H9 (cell line): ENCODE results near the gene PRSS21. TPM values are rescaled to one million over a fixed set of nuclear protein-coding genes. Genes with fewer than 3 reads are reported as not detected.

Source experiments
- DNase-seq: peaks from one replicate; pipeline ENCODE4 v3.0.0-alpha.2; 2017
- H2AFZ ChIP-seq: one replicate; pipeline ENCODE4 v1.6.1; 2013; ENCODE audit warnings: mild to moderate bottlenecking, low read length, control low read depth, moderate library complexity
- H2AK5ac ChIP-seq: 2 replicates; pipeline ENCODE4 v1.6.1; 2013; ENCODE audit warnings: low read length, control low read depth, mixed read lengths; ENCODE audit not compliant: insufficient read length
- H2BK120ac ChIP-seq: one replicate; pipeline ENCODE4 v1.6.1; 2013; ENCODE audit warnings: low read depth, mild to moderate bottlenecking, low read length, control low read depth, inconsistent platforms; ENCODE audit not compliant: poor library complexity, severe bottlenecking
- H2BK12ac ChIP-seq: 2 replicates; pipeline ENCODE4 v1.6.1; 2013; ENCODE audit warnings: low read length, control low read depth, mixed read lengths, low read depth; ENCODE audit not compliant: insufficient read length
- H2BK15ac ChIP-seq: 2 replicates; pipeline ENCODE4 v1.6.1; 2013; ENCODE audit warnings: low read depth, low read length, control low read depth
- H2BK20ac ChIP-seq: one replicate; pipeline ENCODE4 v1.6.1; 2013; ENCODE audit warnings: low read depth, mild to moderate bottlenecking, low read length, control low read depth, inconsistent platforms; ENCODE audit not compliant: poor library complexity, severe bottlenecking
- H2BK5ac ChIP-seq: 2 replicates; pipeline ENCODE4 v1.6.1; 2013; ENCODE audit warnings: low read length, control low read depth, mixed read lengths; ENCODE audit not compliant: insufficient read length
- H3K14ac ChIP-seq: 2 replicates; pipeline ENCODE4 v1.6.1; 2013; ENCODE audit warnings: low read length, control low read depth; ENCODE audit not compliant: insufficient read depth
- H3K18ac ChIP-seq: 2 replicates; pipeline ENCODE4 v1.6.1; 2013; ENCODE audit warnings: low read depth, mild to moderate bottlenecking, mixed read lengths, low read length, control low read depth; ENCODE audit not compliant: insufficient read length
- H3K23ac ChIP-seq: 2 replicates; pipeline ENCODE4 v1.6.1; 2013; ENCODE audit warnings: low read length, control low read depth, mixed read lengths, low read depth; ENCODE audit not compliant: insufficient read length
- H3K23me2 ChIP-seq: 2 replicates; pipeline ENCODE4 v1.6.1; 2013; ENCODE audit warnings: low read depth, mild to moderate bottlenecking, mixed read lengths, low read length, control low read depth; ENCODE audit not compliant: insufficient read length, poor library complexity, severe bottlenecking
- H3K27ac ChIP-seq: 2 replicates; pipeline ENCODE4 v1.5.1; 2013; ENCODE audit warnings: low read length, control low read depth, mixed read lengths, low read depth; ENCODE audit not compliant: insufficient read length
- H3K27me3 ChIP-seq: 2 replicates; pipeline ENCODE4 v1.6.1; 2013; ENCODE audit warnings: low read length, control low read depth, inconsistent platforms; ENCODE audit not compliant: insufficient read depth
- H3K4ac ChIP-seq: 2 replicates; pipeline ENCODE4 v1.6.1; 2013; ENCODE audit warnings: low read depth, mild to moderate bottlenecking, control low read depth, inconsistent platforms, low read length, moderate library complexity
- H3K4me1 ChIP-seq: 2 replicates; pipeline ENCODE4 v1.6.1; 2013; ENCODE audit warnings: low read length, control low read depth, inconsistent platforms; ENCODE audit not compliant: insufficient read depth
- H3K4me2 ChIP-seq: 2 replicates; pipeline ENCODE4 v1.6.1; 2013; ENCODE audit warnings: low read length, control low read depth, mixed read lengths; ENCODE audit not compliant: insufficient read length, insufficient read depth
- H3K56ac ChIP-seq: 2 replicates; pipeline ENCODE4 v1.6.1; 2013; ENCODE audit warnings: low read depth, mild to moderate bottlenecking, mixed read lengths, low read length, control low read depth; ENCODE audit not compliant: insufficient read length
- H3K79me1 ChIP-seq: 2 replicates; pipeline ENCODE4 v1.6.1; 2013; ENCODE audit warnings: low read depth, mild to moderate bottlenecking, moderate library complexity, low read length, control low read depth, inconsistent platforms; ENCODE audit not compliant: insufficient read depth, poor library complexity, severe bottlenecking
- H3K79me2 ChIP-seq: 2 replicates; pipeline ENCODE4 v1.6.1; 2013; ENCODE audit warnings: low read length, control low read depth, inconsistent platforms; ENCODE audit not compliant: insufficient read depth
- H3K9ac ChIP-seq: 2 replicates; pipeline ENCODE4 v1.6.1; 2013; ENCODE audit warnings: low read length, control low read depth, mixed read lengths; ENCODE audit not compliant: insufficient read length; ENCODE audit errors: extremely low read depth
- H3K9me3 ChIP-seq: one replicate; pipeline ENCODE4 v1.6.1; 2013; ENCODE audit warnings: low read depth, low read length, inconsistent platforms; ENCODE audit not compliant: control insufficient read depth
- H3T11ph ChIP-seq: one replicate; pipeline ENCODE4 v1.6.1; 2013; ENCODE audit warnings: mild to moderate bottlenecking, low read length, control low read depth, inconsistent platforms
- H4K20me1 ChIP-seq: one replicate; pipeline ENCODE4 v1.6.1; 2013; ENCODE audit not compliant: control insufficient read depth, insufficient read length, insufficient read depth
- H4K5ac ChIP-seq: 2 replicates; pipeline ENCODE4 v1.6.1; 2013; ENCODE audit warnings: low read depth, mild to moderate bottlenecking, mixed read lengths, low read length, control low read depth; ENCODE audit not compliant: insufficient read length
- H4K8ac ChIP-seq: replicated peaks from 2 replicates; pipeline ENCODE4 v1.6.1; 2013; ENCODE audit warnings: low read length, control low read depth, mixed read lengths, low read depth; ENCODE audit not compliant: insufficient read length
- H4K91ac ChIP-seq: 2 replicates; pipeline ENCODE4 v1.6.1; 2013; ENCODE audit warnings: low read depth, mild to moderate bottlenecking, moderate library complexity, mixed read lengths, low read length, control low read depth; ENCODE audit not compliant: insufficient read length
- H3K27ac Mint-ChIP-seq, 3 experiments: 2 replicates in 2 of 3; 3 replicates in 1 of 3; pipeline ENCODE4 v1.8.0; 2020 to 2021; ENCODE audit warnings: mixed read lengths in 3 of 3, mild to moderate bottlenecking in 1 of 3, moderate library complexity in 1 of 3
- H3K27me3 Mint-ChIP-seq: 2 replicates; pipeline ENCODE4 v1.8.0; 2021; ENCODE audit warnings: low read depth, mild to moderate bottlenecking, moderate library complexity, mixed read lengths
- H3K36me3 Mint-ChIP-seq, 3 experiments: 2 replicates in 2 of 3; 3 replicates in 1 of 3; pipeline ENCODE4 v1.8.0; 2020 to 2021; ENCODE audit warnings: low read depth in 3 of 3, mixed read lengths in 3 of 3; ENCODE audit not compliant: insufficient read depth in 1 of 3
- H3K4me1 Mint-ChIP-seq, 2 experiments: 2 replicates each; pipeline ENCODE4 v1.8.0; 2020; ENCODE audit warnings: mixed read lengths in 2 of 2
- H3K4me3 Mint-ChIP-seq, 2 experiments: 2 replicates in 1 of 2; 3 replicates in 1 of 2; pipeline ENCODE4 v1.8.0; 2020 to 2021; ENCODE audit warnings: mild to moderate bottlenecking in 2 of 2, mixed read lengths in 2 of 2, moderate library complexity in 1 of 2
- H3K9me3 Mint-ChIP-seq, 2 experiments: 2 replicates in 1 of 2; 3 replicates in 1 of 2; pipeline ENCODE4 v1.8.0; 2020; ENCODE audit warnings: mild to moderate bottlenecking in 2 of 2, mixed read lengths in 2 of 2, moderate library complexity in 1 of 2
- CTCF ChIP-seq: fragments of 200-600 bp; sonication (generic); conservative IDR thresholded peaks from 3 replicates; pipeline ENCODE4 v1.8.0; 2021; ENCODE audit warnings: antibody characterized with exemption, mild to moderate bottlenecking
- WGBS: extraction: QIAGEN DNeasy Blood & Tissue Kit; methylation state at CpG from one replicate; pipeline ENCODE4 v1.1.7; 2013; ENCODE audit warnings: missing lambda C conversion rate, low lambda C conversion rate, mixed read lengths; ENCODE audit not compliant: insufficient read length; ENCODE audit errors: extremely low coverage; 5-methylcytosine and 5-hydroxymethylcytosine counted together
- total RNA-seq: library from RNA; stranded (reverse); gene quantifications from 2 replicates; pipeline ENCODE4 v1.2.1, GENCODE V29; 2021

The PRSS21 gene
- total RNA-seq, 1 experiment from 2014 or later = not detected

DNA sequence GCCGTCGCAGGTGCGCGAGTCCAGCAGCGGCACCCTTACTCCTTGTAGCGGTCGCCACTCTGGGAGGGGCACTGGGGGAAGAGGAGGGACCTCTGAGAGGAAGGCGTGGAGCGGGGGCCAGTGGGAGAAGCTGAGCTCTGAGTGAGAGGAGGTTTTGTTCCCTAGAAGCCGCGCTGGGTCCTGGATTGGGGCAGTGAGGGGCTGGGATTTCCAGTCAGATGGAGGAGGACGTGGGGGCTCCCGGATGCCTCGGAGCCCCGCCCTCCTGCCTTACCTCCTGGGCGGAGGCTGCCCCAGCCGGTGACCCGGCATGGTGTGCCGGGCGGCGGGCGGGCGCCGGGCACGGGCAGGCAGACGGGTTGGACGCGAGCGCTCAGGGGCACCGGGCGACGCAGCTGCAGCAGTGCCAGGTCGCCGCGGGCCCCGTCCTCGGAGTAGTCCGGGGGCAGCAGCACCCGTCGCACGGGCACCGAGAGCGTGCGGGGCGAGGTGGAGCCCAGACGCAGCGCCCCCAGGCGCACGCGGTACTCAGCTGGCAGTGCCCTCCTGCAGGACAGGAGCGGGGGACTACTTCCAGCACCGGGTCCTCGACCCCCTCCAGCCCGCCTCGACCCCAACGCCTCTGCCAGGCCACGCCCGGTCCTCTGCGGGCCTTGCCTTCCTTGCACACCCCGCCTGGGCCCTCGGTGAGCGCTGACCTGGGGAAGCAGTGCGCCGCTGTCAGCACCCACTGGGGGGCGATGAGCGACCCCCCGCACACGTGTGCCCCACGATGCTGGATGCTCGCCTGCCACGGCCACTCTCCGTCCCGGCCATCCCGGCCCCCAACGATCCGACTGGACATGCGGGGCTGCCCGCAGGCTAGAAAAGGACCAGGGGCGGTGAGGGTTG is 31.7 kb upstream of the PRSS21 start:
- no peak overlapping the region for H3K4ac ChIP-seq
- H2BK120ac ChIP-seq = no peak overlapping the region
- no peak overlapping the region for H3K4me2 ChIP-seq
- H4K8ac ChIP-seq = no peak overlapping the region
- H3K23me2 ChIP-seq = no peaks in the 10 kb centered on the region
- H3K23ac ChIP-seq = no peak overlapping the region
- Mint-ChIP-seq H3K27ac (no peak overlapping the region), H3K27me3 (peaks cover 15% of the 10 kb centered on the region), H3K36me3 (no peaks in the 10 kb centered on the region), H3K4me3 (no peak overlapping the region), H3K4me1 (peaks cover 5 to 20% of the 10 kb centered on the region in 2 experiments), H3K9me3 (no peaks in the 10 kb centered on the region)
- H3T11ph ChIP-seq = no peak overlapping the region
- TF ChIP-seq CTCF = peak; percentile 47; the same call in 2 of the 3 replicates
- no peak overlapping the region for H3K18ac ChIP-seq
- no peak overlapping the region for H4K91ac ChIP-seq
- H3K14ac ChIP-seq = no peak overlapping the region; the same call in 1 of the 2 replicates
- H2BK20ac ChIP-seq = no peak overlapping the region
- no peak overlapping the region for H3K56ac ChIP-seq
- H3K27ac ChIP-seq = no peak overlapping the region
- no CpG with 5 or more reads among the region's 79 CpGs for WGBS
- H2BK12ac ChIP-seq = no peak overlapping the region
- no peaks in the 10 kb centered on the region; the same call in 1 of the 2 replicates for H3K79me2 ChIP-seq
- H3K79me1 ChIP-seq = no peaks in the 10 kb centered on the region
- no peak overlapping the region for H3K9ac ChIP-seq
- no peaks in the 10 kb centered on the region for H4K20me1 ChIP-seq
- no peaks in the 10 kb centered on the region for H3K4me1 ChIP-seq
- no peaks in the 10 kb centered on the region for H3K9me3 ChIP-seq
- H2AFZ ChIP-seq = no peak overlapping the region
- no peaks in the 10 kb centered on the region for H3K27me3 ChIP-seq
- DNase-seq = peak; percentile 45
- H4K5ac ChIP-seq = no peak overlapping the region
- H2AK5ac ChIP-seq = no peak overlapping the region
- H2BK15ac ChIP-seq = no peak overlapping the region
- no peak overlapping the region for H2BK5ac ChIP-seq
